ENCODE measurements around the gene KRTAP21-3.

Gene KRTAP21-3

GRCh38 chr21:30726726-30727125 is 8.1 kb upstream of the KRTAP21-3 start:
- TF ChIP-seq GLIS3 (CRISPR knock-in tag; IDR thresholded peaks at IDR 0.05) (no peak), ZFP30 (CRISPR knock-in tag; IDR thresholded peaks at IDR 0.05) (no peak), RARB (CRISPR knock-in tag; IDR thresholded peaks at IDR 0.05) (no peak), TCF4 (CRISPR knock-in tag; IDR thresholded peaks at IDR 0.05; ENCODE audit: borderline replicate concordance) (no peak), PPARA (CRISPR knock-in tag; IDR thresholded peaks at IDR 0.05; ENCODE audit: borderline replicate concordance) (no peak), ARNTL (CRISPR knock-in tag; IDR thresholded peaks at IDR 0.05; ENCODE audit: borderline replicate concordance, low read depth) (no peak), CREB5 (CRISPR knock-in tag; IDR thresholded peaks at IDR 0.05; ENCODE audit: low read depth) (no peak), ESRRG (CRISPR knock-in tag; IDR thresholded peaks at IDR 0.05) (no peak), BACH2 (CRISPR knock-in tag; IDR thresholded peaks at IDR 0.05; ENCODE audit: borderline replicate concordance) (no peak), SNAI2 (CRISPR knock-in tag; IDR thresholded peaks at IDR 0.05) (no peak), CSDC2 (CRISPR knock-in tag; IDR thresholded peaks at IDR 0.05) (no peak), OSR1 (CRISPR knock-in tag; IDR thresholded peaks at IDR 0.05) (no peak), ZNF70 (CRISPR knock-in tag; IDR thresholded peaks at IDR 0.05) (no peak), ZNF565 (CRISPR knock-in tag; conservative IDR thresholded peaks at IDR 0.05; ENCODE audit: low read depth) (no peak), ZNF8 (CRISPR knock-in tag; IDR thresholded peaks at IDR 0.05) (no peak), ISL1 (CRISPR knock-in tag; IDR thresholded peaks at IDR 0.05) (no peak), POU6F1 (CRISPR knock-in tag; IDR thresholded peaks at IDR 0.05; ENCODE audit: borderline replicate concordance, low read depth) (no peak), PATZ1 (CRISPR knock-in tag; IDR thresholded peaks at IDR 0.05; ENCODE audit: borderline replicate concordance) (no peak), CSRNP3 (CRISPR knock-in tag; IDR thresholded peaks at IDR 0.05) (no peak), ZFP3 (CRISPR knock-in tag; IDR thresholded peaks at IDR 0.05) (no peak)
- no peak for ATAC-seq

- TF ChIP-seq TOX (CRISPR knock-in tag; IDR thresholded peaks at IDR 0.05; ENCODE audit: borderline replicate concordance): no peak
- TF ChIP-seq ESRRG (CRISPR knock-in tag; IDR thresholded peaks at IDR 0.05): no peak
- TF ChIP-seq ARNTL (CRISPR knock-in tag; IDR thresholded peaks at IDR 0.05; ENCODE audit: borderline replicate concordance, low read depth): no peak
- no peak for TF ChIP-seq SNAI2 (CRISPR knock-in tag; IDR thresholded peaks at IDR 0.05)
- no peak for TF ChIP-seq PPARA (CRISPR knock-in tag; IDR thresholded peaks at IDR 0.05; ENCODE audit: borderline replicate concordance)
- TF ChIP-seq CSRNP3 (CRISPR knock-in tag; IDR thresholded peaks at IDR 0.05): no peak
- TF ChIP-seq CSDC2 (CRISPR knock-in tag; IDR thresholded peaks at IDR 0.05): no peak
- TF ChIP-seq ZNF8 (CRISPR knock-in tag; IDR thresholded peaks at IDR 0.05): no peak
Observed at GRCh38 chr21:30719401-30719800, 824 bp upstream of the KRTAP21-3 start.

GRCh38 chr21:30717105-30717504 is 1.5 kb downstream of the KRTAP21-3 start:
- no peak for TF ChIP-seq PPARA (CRISPR knock-in tag; IDR thresholded peaks at IDR 0.05; ENCODE audit: borderline replicate concordance)
- no peak for TF ChIP-seq SNAI2 (CRISPR knock-in tag; IDR thresholded peaks at IDR 0.05)
- TF ChIP-seq CREB5 (CRISPR knock-in tag; IDR thresholded peaks at IDR 0.05; ENCODE audit: low read depth): no peak
- TF ChIP-seq OSR1 (CRISPR knock-in tag; IDR thresholded peaks at IDR 0.05): no peak
- no peak for TF ChIP-seq GLIS3 (CRISPR knock-in tag; IDR thresholded peaks at IDR 0.05)
- no peak for TF ChIP-seq POU6F1 (CRISPR knock-in tag; IDR thresholded peaks at IDR 0.05; ENCODE audit: borderline replicate concordance, low read depth)
- TF ChIP-seq ZNF565 (CRISPR knock-in tag; conservative IDR thresholded peaks at IDR 0.05; ENCODE audit: low read depth): no peak
- TF ChIP-seq RARB (CRISPR knock-in tag; IDR thresholded peaks at IDR 0.05): no peak
- no peak for TF ChIP-seq CSDC2 (CRISPR knock-in tag; IDR thresholded peaks at IDR 0.05)
- no peak for TF ChIP-seq BACH2 (CRISPR knock-in tag; IDR thresholded peaks at IDR 0.05; ENCODE audit: borderline replicate concordance)
- no peak for TF ChIP-seq PATZ1 (CRISPR knock-in tag; IDR thresholded peaks at IDR 0.05; ENCODE audit: borderline replicate concordance)
- peak; percentile 79 for ATAC-seq

More at GRCh38 chr21:30719401-30719800, 824 bp upstream of the KRTAP21-3 start:
- ATAC-seq: no peak

Data from SK-N-SH treated with all-trans-retinoic acid at 6 μM for 48 hours (cell line).